Sigmoid colon (tissue), 7 donors: ENCODE measurements around the gene HIF1A. TPM values are rescaled to one million over a fixed set of nuclear protein-coding genes. Genes with fewer than 3 reads are reported as not detected.

Experiments used
- DNase-seq: peaks from one replicate; pipeline ENCODE4 v3.0.0-alpha.2; 2019
- H3K27ac ChIP-seq, 4 donors: fragments of 200-600 bp; sonication (generic); one replicate each; pipeline ENCODE4 v1.5.1; 2016 to 2019; ENCODE audit warnings: mild to moderate bottlenecking in 1 of 4
- H3K27me3 ChIP-seq, 3 donors: fragments of 200-600 bp; sonication (generic); one replicate each; pipeline ENCODE4 v1.5.1; 2019; ENCODE audit warnings: mild to moderate bottlenecking in 1 of 3
- H3K36me3 ChIP-seq, 4 donors: fragments of 200-600 bp; sonication (generic); one replicate each; pipeline ENCODE4 v1.5.1; 2016 to 2019
- H3K4me1 ChIP-seq, 4 donors: fragments of 200-600 bp; sonication (generic); one replicate each; pipeline ENCODE4 v1.5.1; 2017 to 2019
- H3K4me3 ChIP-seq, 4 donors: fragments of 200-600 bp; sonication (generic); one replicate each; pipeline ENCODE4 v1.5.1; 2017 to 2019; ENCODE audit warnings: mild to moderate bottlenecking in 2 of 4, moderate library complexity in 1 of 4
- H3K9me3 ChIP-seq, 4 donors: fragments of 200-600 bp in 3 of 4; sonication (generic) in 3 of 4; one replicate each; pipeline versions ENCODE4 v1.5.1 to v1.6.1; 2013 to 2019
- CTCF ChIP-seq, 4 experiments: fragments of 450-650 bp in 3 of 4; fragments of 200-600 bp in 1 of 4; IDR thresholded peaks; one replicate each; pipeline ENCODE4 v1.5.1; 2016 to 2019; ENCODE audit warnings: antibody characterized with exemption in 4 of 4, mild to moderate bottlenecking in 3 of 4, moderate library complexity in 2 of 4
- EP300 ChIP-seq, 4 donors: sonication (generic); formaldehyde crosslinking; IDR thresholded peaks; one replicate each; pipeline ENCODE4 v1.6.1; 2017; ENCODE audit warnings: antibody characterized with exemption in 4 of 4
- POLR2A ChIP-seq, 2 donors: fragments of 450-650 bp; IDR thresholded peaks; one replicate each; pipeline ENCODE4 v1.6.1; 2016; ENCODE audit warnings: antibody characterized with exemption in 2 of 2, mild to moderate bottlenecking in 2 of 2, moderate library complexity in 2 of 2
- POLR2AphosphoS5 ChIP-seq, 4 donors: sonication (generic); formaldehyde crosslinking; IDR thresholded peaks; one replicate each; pipeline ENCODE4 v1.6.1; 2017; ENCODE audit warnings: antibody characterized with exemption in 4 of 4
- WGBS, 2 donors: extraction: QIAGEN DNeasy Blood & Tissue Kit; methylation state at CpG; one replicate each; pipeline ENCODE4 v1.1.7; 2013; 5-methylcytosine and 5-hydroxymethylcytosine counted together
- intact Hi-C: fragments of 100-400 bp; cut with DNase I; formaldehyde crosslinking; loops from one replicate; pipeline ENCODE4 v1.15.1; 2023
- polyA plus RNA-seq, 3 donors: library from polyadenylated mRNA; stranded (reverse); fragments of 200-250 nt; gene quantifications; one replicate each; pipeline ENCODE4 v1.2.3, GENCODE V29; 2013
- total RNA-seq, 4 donors: library from RNA; depleted of rRNA; stranded (reverse); fragments of >200 nt; gene quantifications; one replicate each; pipeline ENCODE4 v1.1.0, GENCODE V29; 2016
- donor health status: healthy with polysubstance abuse.
- donor health status: Bipolar disorder and iron deficiency.
- donor health status: healthy.

Gene HIF1A
- total and polyA plus RNA-seq, 7 donors: 31.8 to 84.0 (median 61.7) TPM

- DNase-seq: peak; percentile 80
- no peaks in the 10 kb centered on the region for H3K9me3 ChIP-seq
- no peaks in the 10 kb centered on the region for H3K27me3 ChIP-seq
- intact Hi-C loops: loop anchor here (2.0 to 10.0 kb wide), 4 partner anchors 55 to 221 kb away; partner anchors contain the start of gene SNAPC1
- peak overlapping the region; percentile 72 to 94 (median 90) for H3K4me3 ChIP-seq
- peaks cover 0 to 40% (median 28%) of the 10 kb centered on the region in 4 donors for H3K4me1 ChIP-seq
- 0% methylated on average over 70 of the region's 70 CpGs for WGBS, 2 donors
- H3K27ac ChIP-seq: peak overlapping the region; percentile 89 to 99 (median 92)
- TF ChIP-seq POLR2AphosphoS5 (IDR thresholded peaks at IDR 0.05): peak in 3 of 4 donors; percentile 11 to 58 (median 17)
- TF ChIP-seq CTCF (IDR thresholded peaks at IDR 0.05): no peak
- TF ChIP-seq EP300 (IDR thresholded peaks at IDR 0.05): no peak
- no peaks in the 10 kb centered on the region for H3K36me3 ChIP-seq
These were observed 598 bp downstream of the HIF1A start for GRCh38 chr14:61695695-61696527.

- intact Hi-C loops: loop anchor here (5.0 to 10.0 kb wide), 2 partner anchors 110 to 222 kb away; no protein-coding TSS in a partner anchor
- Histone ChIP-seq H3K4me1 (peaks cover 0 to 40% (median 28%) of the 10 kb centered on the region in 4 donors), H3K27ac (peak overlapping the region in 2 of 4 donors; percentile 89 to 99), H3K36me3 (no peaks in the 10 kb centered on the region), H3K27me3 (no peaks in the 10 kb centered on the region), H3K9me3 (no peaks in the 10 kb centered on the region), H3K4me3 (peak overlapping the region; percentile 72 to 94 (median 90))
- DNase-seq: no peak
- no peak for TF ChIP-seq POLR2A (IDR thresholded peaks at IDR 0.05)
- TF ChIP-seq CTCF (IDR thresholded peaks at IDR 0.05): no peak
- TF ChIP-seq POLR2AphosphoS5 (IDR thresholded peaks at IDR 0.05): no peak
- TF ChIP-seq EP300 (IDR thresholded peaks at IDR 0.05): no peak
- WGBS, 2 donors: 2 to 10% methylated on average over 5 of the region's 5 CpGs
These were observed 1.5 kb downstream of the HIF1A start for GRCh38 chr14:61696753-61697318.

GRCh38 chr14:61698206-61698980 is 3.1 kb downstream of the HIF1A start:
- peak overlapping the region in 2 of 4 donors; percentile 89 to 94 for H3K4me3 ChIP-seq
- H3K4me1 ChIP-seq: peaks cover 0 to 40% (median 30%) of the 10 kb centered on the region in 4 donors
- peak overlapping the region in 2 of 4 donors; percentile 21 to 27 for H3K27ac ChIP-seq
- no peaks in the 10 kb centered on the region for H3K9me3 ChIP-seq
- WGBS, 2 donors: 57 to 61% methylated on average over 2 of the region's 2 CpGs
- no peak for DNase-seq
- H3K27me3 ChIP-seq: no peaks in the 10 kb centered on the region
- TF ChIP-seq CTCF (IDR thresholded peaks at IDR 0.05) (no peak), EP300 (IDR thresholded peaks at IDR 0.05) (no peak), POLR2AphosphoS5 (IDR thresholded peaks at IDR 0.05) (no peak), POLR2A (IDR thresholded peaks at IDR 0.05) (no peak)
- H3K36me3 ChIP-seq: no peaks in the 10 kb centered on the region
- intact Hi-C loops: loop anchor here (5.0 to 10.0 kb wide), 2 partner anchors 111 to 224 kb away; no protein-coding TSS in a partner anchor

- WGBS, 2 donors: 60 to 61% methylated on average over 6 of the region's 6 CpGs
- no peaks in the 10 kb centered on the region for H3K36me3 ChIP-seq
- peak overlapping the region in 1 of 4 donors; percentile 89 for H3K4me3 ChIP-seq
- no peak overlapping the region for H3K27ac ChIP-seq
- H3K4me1 ChIP-seq: peaks cover 0 to 43% (median 30%) of the 10 kb centered on the region in 4 donors
- intact Hi-C loops: loop anchor here (5.0 to 10.0 kb wide), 2 partner anchors 112 to 224 kb away; no protein-coding TSS in a partner anchor
- no peak for TF ChIP-seq CTCF (IDR thresholded peaks at IDR 0.05)
- TF ChIP-seq EP300 (IDR thresholded peaks at IDR 0.05): no peak
- TF ChIP-seq POLR2AphosphoS5 (IDR thresholded peaks at IDR 0.05): no peak
- no peak for TF ChIP-seq POLR2A (IDR thresholded peaks at IDR 0.05)
- H3K27me3 ChIP-seq: no peaks in the 10 kb centered on the region
- H3K9me3 ChIP-seq: no peaks in the 10 kb centered on the region
- no peak for DNase-seq
These were observed 3.7 kb downstream of the HIF1A start for GRCh38 chr14:61699027-61699426.
